Measurements from ENCODE around the gene BUB1B. TPM values are rescaled to one million over a fixed set of nuclear protein-coding genes. Genes with fewer than 3 reads are reported as not detected.
A peak's percentile ranks its signal among the peaks of the same experiment; 100 is the strongest.

BUB1B gene
- polyA plus RNA-seq, 2 donors = 4.3 to 5.8 TPM

DNA sequence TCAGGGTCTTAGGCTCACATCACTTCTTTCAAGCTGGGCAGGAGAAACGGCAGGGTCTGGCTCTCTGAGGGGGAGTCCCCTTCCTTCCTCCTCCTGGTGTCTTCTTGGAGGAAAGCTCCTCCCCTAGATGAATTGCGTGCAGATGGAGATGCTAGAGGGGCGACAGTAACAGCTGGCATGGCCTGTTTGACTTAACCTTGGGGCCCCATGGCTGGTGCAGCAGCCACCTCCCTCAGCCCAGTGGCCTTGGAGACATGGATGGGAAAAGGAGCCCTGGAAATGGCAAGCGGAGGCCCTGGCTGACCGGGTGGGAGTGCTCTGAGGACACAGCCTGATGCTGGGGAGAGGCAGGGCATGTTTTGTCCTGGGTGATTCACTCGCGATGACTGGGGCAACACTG lies 98.2 kb downstream of the BUB1B start:
- 71 to 75% methylated on average over 7 of the region's 7 CpGs for WGBS, 2 donors
- Histone ChIP-seq H3K36me3 (ENCODE audit: control insufficient read depth in 2 of 2, insufficient read depth in 2 of 2, low read length in 1 of 2) (peaks cover 0 to 15% of the 10 kb centered on the region in 2 donors), H3K4me1 (ENCODE audit: control insufficient read depth in 2 of 2, insufficient read depth in 2 of 2, low read length in 1 of 2) (no peaks in the 10 kb centered on the region)

DNA sequence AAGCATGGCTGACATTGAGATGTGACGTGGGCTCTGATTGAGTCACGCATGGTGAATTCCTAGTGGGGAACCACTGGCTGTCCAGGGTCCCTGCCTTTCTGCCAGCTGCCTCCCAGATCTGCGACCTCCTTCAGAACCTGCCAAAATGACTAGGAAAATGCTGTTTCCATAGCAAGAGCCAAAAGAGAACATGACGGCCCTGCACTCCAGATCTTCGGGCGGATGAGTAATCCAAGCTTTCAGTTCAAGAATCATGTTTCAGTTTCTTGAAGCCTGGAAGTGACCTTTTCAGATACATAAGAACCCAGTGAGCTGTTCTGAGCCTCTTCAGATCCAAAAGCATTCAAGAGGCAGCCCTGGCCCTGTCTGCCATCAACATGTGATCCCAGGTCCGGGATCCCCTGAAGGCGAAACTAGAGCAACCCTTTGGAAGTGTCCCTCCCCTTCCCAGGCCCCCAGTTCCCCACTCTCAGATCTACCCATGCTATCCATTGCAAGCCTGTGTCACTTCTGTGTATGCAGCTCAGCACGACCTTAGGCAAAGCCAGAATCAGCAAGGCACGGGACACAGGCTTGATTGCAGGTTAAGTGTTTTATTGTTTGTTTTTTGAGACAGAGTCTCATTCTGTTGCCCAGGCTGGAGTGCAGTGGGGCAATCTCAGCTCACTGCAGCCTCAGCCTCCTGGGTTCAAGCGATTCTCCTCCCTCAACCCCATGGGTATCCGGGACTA lies 102.3 kb downstream of the BUB1B start:
- peaks cover 0 to 6% of the 10 kb centered on the region in 2 donors for H3K4me1 ChIP-seq (ENCODE audit: control insufficient read depth in 2 of 2, insufficient read depth in 2 of 2, low read length in 1 of 2)
- H3K4me3 ChIP-seq (ENCODE audit: low read depth in 1 of 2, low read length in 2 of 2) = no peak overlapping the region
- H3K9me3 ChIP-seq (ENCODE audit: control insufficient read depth in 2 of 2, insufficient read depth in 1 of 2, low read depth in 1 of 2, low read length in 1 of 2) = no peaks in the 10 kb centered on the region
- no peak overlapping the region for H3K27ac ChIP-seq (ENCODE audit: low read depth in 2 of 2, low read length in 1 of 2)
- H3K36me3 ChIP-seq (ENCODE audit: control insufficient read depth in 2 of 2, insufficient read depth in 2 of 2, low read length in 1 of 2) = peaks cover 0 to 37% of the 10 kb centered on the region in 2 donors
- 79 to 81% methylated on average over 12 of the region's 12 CpGs for WGBS, 2 donors
- H3K27me3 ChIP-seq (ENCODE audit: control insufficient read depth in 1 of 2, insufficient read depth in 2 of 2, low read length in 2 of 2) = no peaks in the 10 kb centered on the region

More for the DNA sequence above, 98.2 kb downstream of the BUB1B start:
- Histone ChIP-seq H3K27me3 (ENCODE audit: control insufficient read depth in 1 of 2, insufficient read depth in 2 of 2, low read length in 2 of 2) (no peaks in the 10 kb centered on the region), H3K9me3 (ENCODE audit: control insufficient read depth in 2 of 2, insufficient read depth in 1 of 2, low read depth in 1 of 2, low read length in 1 of 2) (no peaks in the 10 kb centered on the region), H3K27ac (ENCODE audit: low read depth in 2 of 2, low read length in 1 of 2) (no peak overlapping the region), H3K4me3 (ENCODE audit: low read depth in 1 of 2, low read length in 2 of 2) (no peak overlapping the region)

DNA sequence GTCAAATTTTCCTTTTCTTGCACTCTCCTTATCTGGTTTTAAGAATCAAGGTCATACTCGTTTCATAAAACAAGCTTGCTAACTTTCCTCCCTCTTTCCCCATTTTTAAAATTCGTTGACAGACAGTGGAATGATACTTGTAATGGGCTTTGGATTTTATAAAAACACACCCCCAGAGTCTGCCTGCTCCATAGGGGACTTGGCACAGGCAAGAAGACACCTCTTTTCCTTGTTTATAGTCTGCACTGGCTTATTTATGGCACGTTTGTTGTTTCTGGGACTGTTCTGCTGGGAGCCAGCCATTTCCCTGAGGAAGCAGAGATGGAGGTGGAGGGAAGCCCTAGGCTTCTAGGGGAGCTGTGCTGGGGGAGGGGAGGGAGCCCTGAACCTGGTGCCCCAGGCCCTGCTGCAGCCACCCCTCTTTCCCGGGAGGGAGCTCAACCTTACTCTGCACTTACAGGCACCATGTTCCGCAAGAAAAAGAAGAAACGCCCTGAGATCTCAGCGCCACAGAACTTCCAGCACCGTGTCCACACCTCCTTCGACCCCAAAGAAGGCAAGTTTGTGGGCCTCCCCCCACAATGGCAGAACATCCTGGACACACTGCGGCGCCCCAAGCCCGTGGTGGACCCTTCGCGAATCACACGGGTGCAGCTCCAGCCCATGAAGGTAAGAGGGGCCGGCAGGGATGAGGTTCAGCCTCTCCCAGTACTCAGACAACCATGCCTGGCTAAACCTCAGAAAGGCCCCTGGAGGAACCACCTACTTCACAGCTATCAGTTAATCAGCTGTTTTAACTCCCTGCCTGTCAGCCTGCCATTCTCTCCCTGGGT lies 103.7 kb downstream of the BUB1B start:
- peaks cover 0 to 37% of the 10 kb centered on the region in 2 donors for H3K36me3 ChIP-seq (ENCODE audit: control insufficient read depth in 2 of 2, insufficient read depth in 2 of 2, low read length in 1 of 2)
- H3K27me3 ChIP-seq (ENCODE audit: control insufficient read depth in 1 of 2, insufficient read depth in 2 of 2, low read length in 2 of 2) = no peaks in the 10 kb centered on the region

DNA sequence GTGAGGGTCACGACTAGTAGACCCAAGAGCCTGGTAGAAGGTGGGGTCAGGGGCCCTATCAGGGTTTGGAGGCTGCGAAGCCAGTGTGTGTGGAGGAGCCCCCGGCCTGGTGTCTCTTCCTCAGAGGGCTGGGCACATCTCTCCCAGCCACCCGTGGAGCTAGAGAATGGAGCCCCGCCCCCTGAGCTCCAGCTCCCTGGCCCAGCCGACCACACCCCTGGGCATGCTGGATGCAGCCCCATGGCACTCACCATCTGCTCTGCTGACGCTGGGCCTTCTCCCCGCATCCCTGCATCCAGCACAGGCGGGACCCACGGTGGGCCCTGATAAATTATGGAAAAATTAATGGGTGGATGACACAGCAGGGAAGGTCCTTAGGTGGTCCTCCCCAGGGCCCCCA lies 104.5 kb downstream of the BUB1B start:
- no peak overlapping the region for H3K4me3 ChIP-seq (ENCODE audit: low read depth in 1 of 2, low read length in 2 of 2)
- H3K36me3 ChIP-seq (ENCODE audit: control insufficient read depth in 2 of 2, insufficient read depth in 2 of 2, low read length in 1 of 2) = peaks cover 0 to 42% of the 10 kb centered on the region in 2 donors
- no peak overlapping the region for H3K27ac ChIP-seq (ENCODE audit: low read depth in 2 of 2, low read length in 1 of 2)
- peaks cover 0 to 6% of the 10 kb centered on the region in 2 donors for H3K4me1 ChIP-seq (ENCODE audit: control insufficient read depth in 2 of 2, insufficient read depth in 2 of 2, low read length in 1 of 2)
- H3K27me3 ChIP-seq (ENCODE audit: control insufficient read depth in 1 of 2, insufficient read depth in 2 of 2, low read length in 2 of 2) = no peaks in the 10 kb centered on the region
- H3K9me3 ChIP-seq (ENCODE audit: control insufficient read depth in 2 of 2, insufficient read depth in 1 of 2, low read depth in 1 of 2, low read length in 1 of 2) = no peaks in the 10 kb centered on the region
- 76 to 80% methylated on average over 10 of the region's 10 CpGs for WGBS, 2 donors

More for the DNA sequence above, 103.7 kb downstream of the BUB1B start:
- Histone ChIP-seq H3K4me3 (ENCODE audit: low read depth in 1 of 2, low read length in 2 of 2) (no peak overlapping the region), H3K4me1 (ENCODE audit: control insufficient read depth in 2 of 2, insufficient read depth in 2 of 2, low read length in 1 of 2) (peaks cover 0 to 6% of the 10 kb centered on the region in 2 donors), H3K9me3 (ENCODE audit: control insufficient read depth in 2 of 2, insufficient read depth in 1 of 2, low read depth in 1 of 2, low read length in 1 of 2) (no peaks in the 10 kb centered on the region), H3K27ac (ENCODE audit: low read depth in 2 of 2, low read length in 1 of 2) (no peak overlapping the region)
- WGBS, 2 donors = 84 to 85% methylated on average over 16 of the region's 16 CpGs

DNA sequence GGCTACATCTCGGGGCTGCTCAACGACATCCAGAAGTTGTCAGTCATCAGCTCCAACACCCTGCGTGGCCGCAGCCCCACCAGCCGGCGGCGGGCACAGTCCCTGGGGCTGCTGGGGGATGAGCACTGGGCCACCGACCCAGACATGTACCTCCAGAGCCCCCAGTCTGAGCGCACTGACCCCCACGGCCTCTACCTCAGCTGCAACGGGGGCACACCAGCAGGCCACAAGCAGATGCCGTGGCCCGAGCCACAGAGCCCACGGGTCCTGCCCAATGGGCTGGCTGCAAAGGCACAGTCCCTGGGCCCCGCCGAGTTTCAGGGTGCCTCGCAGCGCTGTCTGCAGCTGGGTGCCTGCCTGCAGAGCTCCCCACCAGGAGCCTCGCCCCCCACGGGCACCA lies 105.0 kb downstream of the BUB1B start:
- Histone ChIP-seq H3K27ac (ENCODE audit: low read depth in 2 of 2, low read length in 1 of 2) (peak overlapping the region in 1 of 2 donors; percentile 38), H3K9me3 (ENCODE audit: control insufficient read depth in 2 of 2, insufficient read depth in 1 of 2, low read depth in 1 of 2, low read length in 1 of 2) (no peaks in the 10 kb centered on the region), H3K4me1 (ENCODE audit: control insufficient read depth in 2 of 2, insufficient read depth in 2 of 2, low read length in 1 of 2) (peaks cover 0 to 6% of the 10 kb centered on the region in 2 donors), H3K27me3 (ENCODE audit: control insufficient read depth in 1 of 2, insufficient read depth in 2 of 2, low read length in 2 of 2) (no peaks in the 10 kb centered on the region), H3K4me3 (ENCODE audit: low read depth in 1 of 2, low read length in 2 of 2) (no peak overlapping the region), H3K36me3 (ENCODE audit: control insufficient read depth in 2 of 2, insufficient read depth in 2 of 2, low read length in 1 of 2) (peaks cover 0 to 42% of the 10 kb centered on the region in 2 donors)
- 92 to 93% methylated on average over 20 of the region's 20 CpGs for WGBS, 2 donors

DNA sequence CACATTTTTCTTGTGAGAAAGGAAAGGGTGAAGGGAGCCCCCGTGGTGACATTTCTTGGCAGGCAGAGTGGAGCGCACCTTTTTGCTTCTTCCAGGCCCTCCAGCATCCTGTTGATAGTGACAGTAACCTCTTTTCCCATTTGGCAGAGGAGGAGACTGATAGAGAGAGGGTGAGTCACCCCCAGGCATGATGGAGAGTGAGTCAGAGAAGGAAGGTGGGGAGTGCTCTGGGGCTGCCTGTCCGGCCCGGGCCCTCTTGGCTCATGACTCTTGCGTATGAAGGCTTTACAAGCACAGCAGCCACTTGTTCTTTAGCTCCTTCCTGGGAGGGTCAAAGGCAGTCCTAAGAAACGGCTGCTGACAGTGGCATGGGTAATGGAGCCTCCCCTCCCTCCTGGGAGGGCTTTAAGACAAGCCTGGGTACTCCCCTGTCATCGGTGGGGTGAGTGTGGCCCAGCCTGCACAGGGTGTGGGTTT lies 106.0 kb downstream of the BUB1B start:
- H3K27me3 ChIP-seq (ENCODE audit: control insufficient read depth in 1 of 2, insufficient read depth in 2 of 2, low read length in 2 of 2) = no peaks in the 10 kb centered on the region
- no peak overlapping the region for H3K4me3 ChIP-seq (ENCODE audit: low read depth in 1 of 2, low read length in 2 of 2)
- WGBS, 2 donors = 28 to 50% methylated on average over 7 of the region's 7 CpGs
- H3K36me3 ChIP-seq (ENCODE audit: control insufficient read depth in 2 of 2, insufficient read depth in 2 of 2, low read length in 1 of 2) = peaks cover 0 to 44% of the 10 kb centered on the region in 2 donors
- peaks cover 0 to 6% of the 10 kb centered on the region in 2 donors for H3K4me1 ChIP-seq (ENCODE audit: control insufficient read depth in 2 of 2, insufficient read depth in 2 of 2, low read length in 1 of 2)
- H3K27ac ChIP-seq (ENCODE audit: low read depth in 2 of 2, low read length in 1 of 2) = peak overlapping the region; percentile 59 to 75
- no peaks in the 10 kb centered on the region for H3K9me3 ChIP-seq (ENCODE audit: control insufficient read depth in 2 of 2, insufficient read depth in 1 of 2, low read depth in 1 of 2, low read length in 1 of 2)

DNA sequence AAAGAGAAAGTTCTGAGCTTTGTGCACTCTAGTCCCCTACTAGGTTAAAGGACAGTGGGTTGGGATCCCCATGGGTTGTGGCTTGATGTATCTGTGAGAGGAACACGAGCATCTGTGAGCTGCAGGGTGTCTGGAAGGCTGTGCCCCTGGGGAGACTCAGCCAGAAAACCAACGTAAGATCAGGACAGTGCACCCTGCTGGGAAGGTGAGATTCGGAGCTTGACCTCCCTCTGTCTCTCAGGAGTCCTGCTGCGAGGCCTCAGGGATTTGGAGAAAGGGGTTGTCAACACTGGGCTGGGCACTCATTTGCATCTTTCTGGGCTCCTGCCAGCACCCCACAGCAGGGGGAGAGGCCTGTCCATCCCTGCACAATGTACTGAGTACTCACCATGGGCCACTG lies 106.8 kb downstream of the BUB1B start:
- Histone ChIP-seq H3K4me1 (ENCODE audit: control insufficient read depth in 2 of 2, insufficient read depth in 2 of 2, low read length in 1 of 2) (peaks cover 0 to 6% of the 10 kb centered on the region in 2 donors), H3K4me3 (ENCODE audit: low read depth in 1 of 2, low read length in 2 of 2) (no peak overlapping the region), H3K9me3 (ENCODE audit: control insufficient read depth in 2 of 2, insufficient read depth in 1 of 2, low read depth in 1 of 2, low read length in 1 of 2) (no peaks in the 10 kb centered on the region), H3K27ac (ENCODE audit: low read depth in 2 of 2, low read length in 1 of 2) (no peak overlapping the region), H3K27me3 (ENCODE audit: control insufficient read depth in 1 of 2, insufficient read depth in 2 of 2, low read length in 2 of 2) (no peaks in the 10 kb centered on the region), H3K36me3 (ENCODE audit: control insufficient read depth in 2 of 2, insufficient read depth in 2 of 2, low read length in 1 of 2) (peaks cover 0 to 51% of the 10 kb centered on the region in 2 donors)
- WGBS, 2 donors = 84 to 86% methylated on average over 4 of the region's 4 CpGs

DNA sequence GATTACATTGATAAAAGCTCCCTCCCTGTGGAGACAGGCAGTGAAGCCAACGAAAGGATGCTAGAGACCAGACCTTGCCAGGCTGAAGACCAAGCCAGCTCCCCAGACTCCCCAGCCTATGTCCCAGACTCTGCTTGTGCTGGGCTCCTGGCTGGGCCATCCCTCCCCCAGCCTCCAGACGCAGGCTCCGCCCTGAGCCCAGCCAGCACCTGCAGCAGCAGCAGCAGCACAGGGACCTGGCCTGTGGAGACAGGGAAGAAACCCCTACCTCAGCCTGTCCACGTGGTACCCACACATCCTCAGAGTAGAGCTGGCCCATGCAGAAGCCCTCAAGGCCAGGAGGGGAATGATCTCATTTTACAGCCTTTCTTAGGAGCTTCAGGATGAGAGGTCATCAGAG lies 108.7 kb downstream of the BUB1B start:
- Histone ChIP-seq H3K9me3 (ENCODE audit: control insufficient read depth in 2 of 2, insufficient read depth in 1 of 2, low read depth in 1 of 2, low read length in 1 of 2) (peaks cover 0 to 3% of the 10 kb centered on the region in 2 donors), H3K27ac (ENCODE audit: low read depth in 2 of 2, low read length in 1 of 2) (no peak overlapping the region), H3K4me3 (ENCODE audit: low read depth in 1 of 2, low read length in 2 of 2) (no peak overlapping the region), H3K4me1 (ENCODE audit: control insufficient read depth in 2 of 2, insufficient read depth in 2 of 2, low read length in 1 of 2) (peaks cover 0 to 6% of the 10 kb centered on the region in 2 donors), H3K27me3 (ENCODE audit: control insufficient read depth in 1 of 2, insufficient read depth in 2 of 2, low read length in 2 of 2) (no peaks in the 10 kb centered on the region), H3K36me3 (ENCODE audit: control insufficient read depth in 2 of 2, insufficient read depth in 2 of 2, low read length in 1 of 2) (peaks cover 0 to 62% of the 10 kb centered on the region in 2 donors)
- WGBS, 2 donors = 76 to 80% methylated on average over 4 of the region's 4 CpGs

DNA sequence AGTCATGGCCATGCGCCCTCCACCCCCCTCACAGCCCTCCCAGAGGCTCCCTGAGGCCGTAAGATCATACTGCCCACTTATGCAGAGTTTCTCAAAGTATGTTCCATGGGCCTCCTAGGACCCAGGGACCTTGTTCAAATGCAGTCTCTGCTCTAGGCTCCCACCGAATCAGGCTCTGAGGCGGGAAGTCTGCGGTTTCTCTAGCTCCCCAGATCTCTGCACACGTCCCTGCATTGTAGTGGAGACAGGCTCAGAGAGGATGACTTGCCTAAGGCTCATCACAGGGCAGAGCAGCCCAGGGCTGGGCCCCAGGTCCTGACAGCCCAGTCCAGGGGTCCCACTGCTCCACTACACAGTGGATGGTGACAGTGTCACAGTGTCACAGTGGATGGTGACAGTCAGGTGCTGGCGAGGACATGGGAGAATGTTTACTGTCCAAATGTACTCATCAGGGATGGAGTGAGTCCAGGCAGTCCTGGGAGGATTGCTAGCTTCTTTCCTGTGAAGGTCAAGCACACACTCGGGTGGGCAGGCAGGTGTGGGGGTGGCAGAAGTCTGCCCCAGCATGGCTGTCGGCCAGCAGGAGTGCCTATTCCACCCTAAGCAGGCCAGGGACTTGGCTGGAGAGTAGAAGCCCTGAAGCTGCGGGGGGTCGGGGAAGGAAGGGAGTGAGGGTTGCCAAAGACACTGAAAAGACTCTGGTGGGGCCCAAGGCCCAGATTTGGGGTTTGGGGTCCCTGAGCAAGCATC lies 109.6 kb downstream of the BUB1B start:
- Histone ChIP-seq H3K4me1 (ENCODE audit: control insufficient read depth in 2 of 2, insufficient read depth in 2 of 2, low read length in 1 of 2) (peaks cover 0 to 6% of the 10 kb centered on the region in 2 donors), H3K4me3 (ENCODE audit: low read depth in 1 of 2, low read length in 2 of 2) (no peak overlapping the region), H3K27me3 (ENCODE audit: control insufficient read depth in 1 of 2, insufficient read depth in 2 of 2, low read length in 2 of 2) (no peaks in the 10 kb centered on the region), H3K9me3 (ENCODE audit: control insufficient read depth in 2 of 2, insufficient read depth in 1 of 2, low read depth in 1 of 2, low read length in 1 of 2) (peaks cover 0 to 3% of the 10 kb centered on the region in 2 donors), H3K36me3 (ENCODE audit: control insufficient read depth in 2 of 2, insufficient read depth in 2 of 2, low read length in 1 of 2) (peaks cover 0 to 54% of the 10 kb centered on the region in 2 donors), H3K27ac (ENCODE audit: low read depth in 2 of 2, low read length in 1 of 2) (no peak overlapping the region)
- 76 to 78% methylated on average over 11 of the region's 11 CpGs for WGBS, 2 donors
